Breast epithelium (tissue), 4 donors: ENCODE measurements around the gene SYNE2. TPM values are rescaled to one million over a fixed set of nuclear protein-coding genes. Genes with fewer than 3 reads are reported as not detected.

Source experiments
- DNase-seq, 2 donors: peaks; one replicate each; pipeline ENCODE4 v3.0.0-alpha.2; 2019; ENCODE audit warnings: low spot score in 2 of 2
- H3K27ac ChIP-seq, 2 donors: fragments of 200-600 bp; sonication (generic) in 1 of 2; one replicate each; pipeline ENCODE4 v1.5.1; 2016 to 2019; ENCODE audit warnings: mild to moderate bottlenecking in 1 of 2
- H3K27me3 ChIP-seq, 2 donors: fragments of 200-600 bp; sonication (generic) in 1 of 2; one replicate each; pipeline versions ENCODE4 v1.5.1 to v1.6.0; 2017 to 2019; ENCODE audit warnings: control low read depth in 1 of 2, mild to moderate bottlenecking in 1 of 2
- H3K36me3 ChIP-seq: fragments of 200-600 bp; one replicate; pipeline ENCODE4 v1.5.1; 2019
- H3K4me1 ChIP-seq, 2 donors: fragments of 200-600 bp; sonication (generic); one replicate each; pipeline ENCODE4 v1.5.1; 2016 to 2019; ENCODE audit warnings: control low read depth in 1 of 2
- H3K4me3 ChIP-seq, 3 donors: fragments of 200-600 bp; sonication (generic); 1 replicate in 2 of 3; 2 replicates in 1 of 3; pipeline ENCODE4 v1.5.1; 2016 to 2019; ENCODE audit warnings: mild to moderate bottlenecking in 3 of 3, moderate library complexity in 2 of 3
- H3K9me3 ChIP-seq, 2 donors: fragments of 200-600 bp; sonication (generic) in 1 of 2; one replicate each; pipeline ENCODE4 v1.5.1; 2016 to 2019; ENCODE audit warnings: control low read depth in 1 of 2
- POLR2A ChIP-seq: fragments of 450-650 bp; IDR thresholded peaks from one replicate; pipeline ENCODE4 v1.6.1; 2016; ENCODE audit warnings: antibody characterized with exemption, mild to moderate bottlenecking, moderate library complexity
- POLR2AphosphoS5 ChIP-seq, 3 donors: sonication (generic); formaldehyde crosslinking; IDR thresholded peaks; one replicate each; pipeline ENCODE4 v1.6.1; 2017; ENCODE audit warnings: antibody characterized with exemption in 3 of 3
- intact Hi-C: fragments of 100-400 bp; cut with DNase I; formaldehyde crosslinking; loops from one replicate; pipeline ENCODE4 v1.15.1; 2023; ENCODE audit warnings: low total_unique reads
- total RNA-seq, 3 donors: library from RNA; depleted of rRNA; stranded (reverse); fragments of >200 nt; gene quantifications; one replicate each; pipeline ENCODE4 v1.1.0, GENCODE V29; 2016
- TF ChIP-seq, protein P1 (sequence below), 3 donors: fragments of 450-650 bp; IDR thresholded peaks; one replicate each; pipeline ENCODE4 v1.5.1; 2016 to 2017; ENCODE audit warnings: antibody characterized with exemption in 3 of 3, mild to moderate bottlenecking in 3 of 3, moderate library complexity in 3 of 3

The SYNE2 gene
- total RNA-seq, 3 donors from 2014 or later = 81.4 to 308 (median 303) TPM

DNA sequence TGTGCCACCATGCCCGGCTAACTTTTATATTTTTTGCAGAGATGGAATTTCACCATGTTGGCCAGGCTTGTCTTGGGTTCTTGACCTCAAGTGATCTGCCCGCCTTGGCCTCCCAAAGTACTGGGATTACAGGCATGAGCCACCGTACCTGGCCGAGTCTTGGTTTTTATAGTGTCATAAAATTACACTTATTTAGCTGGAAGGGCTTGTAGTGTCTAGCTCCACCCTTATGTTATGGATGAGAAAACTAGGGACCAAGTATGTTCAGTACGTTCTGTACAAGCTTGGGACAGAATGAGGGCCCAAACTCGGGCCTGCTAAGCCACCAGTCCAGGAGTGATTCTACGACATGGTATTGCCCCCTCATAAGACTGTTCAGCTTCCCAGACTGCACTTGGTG, 35.1 kb downstream of the SYNE2 start:
- no peak overlapping the region for H3K27ac ChIP-seq
- H3K27me3 ChIP-seq = no peaks in the 10 kb centered on the region
- H3K4me3 ChIP-seq = no peak overlapping the region
- no peaks in the 10 kb centered on the region for H3K4me1 ChIP-seq
- TF ChIP-seq POLR2AphosphoS5 (IDR thresholded peaks at IDR 0.05) = no peak
- no peak for TF ChIP-seq POLR2A
- TF ChIP-seq, protein P1, sequence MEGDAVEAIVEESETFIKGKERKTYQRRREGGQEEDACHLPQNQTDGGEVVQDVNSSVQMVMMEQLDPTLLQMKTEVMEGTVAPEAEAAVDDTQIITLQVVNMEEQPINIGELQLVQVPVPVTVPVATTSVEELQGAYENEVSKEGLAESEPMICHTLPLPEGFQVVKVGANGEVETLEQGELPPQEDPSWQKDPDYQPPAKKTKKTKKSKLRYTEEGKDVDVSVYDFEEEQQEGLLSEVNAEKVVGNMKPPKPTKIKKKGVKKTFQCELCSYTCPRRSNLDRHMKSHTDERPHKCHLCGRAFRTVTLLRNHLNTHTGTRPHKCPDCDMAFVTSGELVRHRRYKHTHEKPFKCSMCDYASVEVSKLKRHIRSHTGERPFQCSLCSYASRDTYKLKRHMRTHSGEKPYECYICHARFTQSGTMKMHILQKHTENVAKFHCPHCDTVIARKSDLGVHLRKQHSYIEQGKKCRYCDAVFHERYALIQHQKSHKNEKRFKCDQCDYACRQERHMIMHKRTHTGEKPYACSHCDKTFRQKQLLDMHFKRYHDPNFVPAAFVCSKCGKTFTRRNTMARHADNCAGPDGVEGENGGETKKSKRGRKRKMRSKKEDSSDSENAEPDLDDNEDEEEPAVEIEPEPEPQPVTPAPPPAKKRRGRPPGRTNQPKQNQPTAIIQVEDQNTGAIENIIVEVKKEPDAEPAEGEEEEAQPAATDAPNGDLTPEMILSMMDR (IDR thresholded peaks at IDR 0.05) = no peak
- no peak for DNase-seq
- no peaks in the 10 kb centered on the region for H3K9me3 ChIP-seq
- H3K36me3 ChIP-seq = no peaks in the 10 kb centered on the region
- intact Hi-C loops = no loop called here

DNA sequence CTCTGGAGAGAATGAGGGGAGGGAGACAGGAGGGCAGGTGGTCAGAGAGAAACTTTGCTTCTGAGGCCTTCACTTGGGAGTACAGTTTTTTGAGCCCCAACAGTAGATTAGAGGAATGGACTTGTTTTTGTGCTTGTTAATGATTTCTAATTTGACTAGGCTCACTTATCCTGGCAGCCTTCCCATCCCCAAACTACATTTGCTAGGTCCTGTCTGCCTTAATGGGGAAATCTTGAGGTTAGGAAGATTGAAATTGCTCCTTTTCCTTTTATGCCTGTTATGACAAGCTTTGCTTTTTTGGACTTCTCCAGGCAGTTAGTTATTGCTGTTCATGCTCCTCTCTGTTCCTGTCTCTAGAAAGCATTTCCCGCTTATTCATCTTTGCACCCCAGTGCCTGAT, 37.7 kb downstream of the SYNE2 start:
- DNase-seq = no peak
- Histone ChIP-seq H3K9me3 (no peaks in the 10 kb centered on the region), H3K36me3 (no peaks in the 10 kb centered on the region), H3K4me1 (peaks cover 0 to 4% of the 10 kb centered on the region in 2 donors), H3K27me3 (no peaks in the 10 kb centered on the region), H3K4me3 (no peak overlapping the region), H3K27ac (peak overlapping the region; percentile 31 to 62)
- intact Hi-C loops = no loop called here
- TF ChIP-seq POLR2A (no peak), POLR2AphosphoS5 (IDR thresholded peaks at IDR 0.05) (no peak)
- TF ChIP-seq, protein P1 (IDR thresholded peaks at IDR 0.05) = no peak

DNA sequence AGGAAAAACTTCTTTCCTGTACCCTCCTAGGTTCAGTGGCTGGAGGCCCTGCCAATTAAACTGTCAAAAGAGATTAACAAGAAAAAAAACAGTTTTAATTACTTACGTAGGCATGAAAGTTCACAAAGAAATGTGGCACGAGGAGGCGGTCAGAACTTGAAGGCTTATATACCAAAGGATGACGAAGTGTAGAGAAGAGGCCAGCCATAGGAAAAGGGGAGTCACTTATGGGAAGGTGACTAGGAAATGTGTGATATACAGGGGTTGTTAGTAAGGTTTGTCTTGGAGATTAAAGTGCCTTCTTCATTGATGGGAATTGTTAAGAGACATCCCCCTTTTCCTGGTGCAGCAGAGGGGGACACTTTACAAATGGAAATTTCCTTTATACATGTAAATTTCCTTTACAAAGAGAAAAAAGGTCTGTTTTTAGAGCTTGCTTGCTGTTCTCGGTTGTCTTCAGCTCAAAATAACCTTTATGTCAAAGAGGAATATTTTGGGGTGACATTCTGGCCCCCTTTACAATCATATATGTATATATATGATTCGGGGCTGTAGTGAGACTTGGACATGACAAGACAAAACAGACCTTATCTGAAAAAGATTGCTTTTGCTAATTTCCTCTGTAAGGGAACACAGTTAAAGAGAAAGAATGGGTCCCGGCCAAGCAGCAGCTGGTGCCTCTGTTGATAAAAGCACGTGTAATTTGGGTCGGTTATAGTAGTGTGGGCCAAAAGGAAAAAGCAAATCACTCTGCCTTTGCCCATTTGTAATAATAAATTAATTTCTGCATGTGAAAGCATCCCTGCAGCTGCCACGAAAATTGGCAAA, 38.6 kb downstream of the SYNE2 start:
- Histone ChIP-seq H3K9me3 (no peaks in the 10 kb centered on the region), H3K27ac (peak overlapping the region; percentile 31 to 49), H3K27me3 (no peaks in the 10 kb centered on the region), H3K4me3 (no peak overlapping the region), H3K36me3 (no peaks in the 10 kb centered on the region), H3K4me1 (peaks cover 0 to 4% of the 10 kb centered on the region in 2 donors)
- TF ChIP-seq, protein P1 (IDR thresholded peaks at IDR 0.05) = no peak
- no peak for TF ChIP-seq POLR2AphosphoS5 (IDR thresholded peaks at IDR 0.05)
- no peak for TF ChIP-seq POLR2A
- DNase-seq = no peak
- intact Hi-C loops = no loop called here

DNA sequence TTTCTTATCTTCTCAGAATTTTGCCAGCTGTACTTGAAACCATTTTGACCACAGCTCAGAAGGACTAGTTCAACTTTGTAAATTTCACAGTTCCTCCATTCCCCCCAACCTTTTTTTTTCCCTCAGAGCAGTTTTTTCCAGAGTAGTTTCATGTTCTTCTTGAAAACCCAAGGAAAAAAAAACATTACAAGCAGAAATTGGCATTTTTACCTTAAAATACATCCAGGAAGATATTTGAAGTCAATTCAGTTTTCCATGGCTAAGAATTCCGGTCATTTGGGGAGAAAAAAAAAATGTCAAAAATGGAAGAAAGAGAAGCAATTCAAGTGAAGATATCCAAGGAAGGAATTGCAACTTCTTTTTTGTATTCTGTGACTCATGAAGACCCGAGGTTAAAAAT, 39.5 kb downstream of the SYNE2 start:
- Histone ChIP-seq H3K36me3 (no peaks in the 10 kb centered on the region), H3K4me1 (peaks cover 0 to 4% of the 10 kb centered on the region in 2 donors), H3K4me3 (no peak overlapping the region), H3K27ac (peak overlapping the region in 1 of 2 donors; percentile 49), H3K9me3 (no peaks in the 10 kb centered on the region), H3K27me3 (no peaks in the 10 kb centered on the region)
- no peak for DNase-seq
- no peak for TF ChIP-seq POLR2A
- intact Hi-C loops = no loop called here

DNA sequence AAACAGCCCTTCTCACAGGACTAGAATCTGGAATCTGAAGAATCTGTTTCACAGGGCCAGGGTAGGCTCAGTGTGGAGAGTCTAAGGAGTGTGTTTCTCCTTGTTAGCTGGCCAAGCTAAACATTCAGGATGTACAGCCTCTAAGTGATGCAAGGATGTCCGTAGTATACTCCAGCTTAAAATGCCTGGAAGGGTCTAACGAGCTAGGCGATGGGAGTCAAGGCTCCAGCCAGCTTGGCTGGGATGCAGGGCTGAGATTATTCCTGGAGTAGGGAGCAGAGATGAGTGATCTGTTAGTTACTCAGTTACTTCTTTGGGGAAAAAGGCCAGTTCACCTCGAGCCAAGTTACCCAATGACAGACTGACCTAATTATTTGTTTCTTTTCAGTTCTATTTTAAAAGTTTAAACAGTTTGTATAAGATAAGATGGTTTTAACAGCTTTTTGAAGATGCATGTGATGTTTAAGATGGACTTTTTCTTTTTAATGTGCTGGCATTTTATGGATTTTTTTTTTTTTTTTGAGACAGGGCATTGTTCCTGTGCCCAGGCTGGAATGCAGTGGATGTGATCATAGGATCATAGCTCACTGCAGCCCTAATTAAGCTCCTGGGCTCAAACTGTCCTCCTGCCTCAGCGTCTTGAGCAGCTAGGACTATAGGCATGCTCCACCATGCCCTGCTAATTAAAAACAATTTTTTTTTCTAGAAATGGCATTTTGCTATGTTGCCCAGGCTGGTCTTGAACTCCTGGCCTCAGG, 41.1 kb downstream of the SYNE2 start:
- Histone ChIP-seq H3K4me1 (peaks cover 0 to 4% of the 10 kb centered on the region in 2 donors), H3K4me3 (no peak overlapping the region), H3K27ac (peak overlapping the region; percentile 62 to 68), H3K9me3 (no peaks in the 10 kb centered on the region), H3K36me3 (no peaks in the 10 kb centered on the region), H3K27me3 (no peaks in the 10 kb centered on the region)
- intact Hi-C loops = loop anchor here (1.0 kb wide), 1 partner anchor 18 kb away; no protein-coding TSS in a partner anchor
- no peak for DNase-seq
- TF ChIP-seq, protein P1 (IDR thresholded peaks at IDR 0.05) = no peak
- TF ChIP-seq POLR2A = no peak
- TF ChIP-seq POLR2AphosphoS5 (IDR thresholded peaks at IDR 0.05) = peak in 2 of 3 donors; percentile 29 to 70
